CD8-positive, alpha-beta memory T cell (primary cell): Measurements from ENCODE around the gene CLIC6. TPM values are rescaled to one million over a fixed set of nuclear protein-coding genes. Genes with fewer than 3 reads are reported as not detected.
"Not testable (repeated sequence)": the region's sequence is repeated elsewhere in the genome, so short reads cannot be mapped to it uniquely, and the experiment has no call there.

Source experiments
- CTCF ChIA-PET: fragments of 350-600 bp; sonication (Branson Sonifier 250); formaldehyde crosslinking; loops from one replicate; lab custom pipeline; 2021; ENCODE audit warnings: antibody characterized with exemption; lab: Charles Lee
- POLR2A ChIA-PET: fragments of 350-600 bp; sonication (Branson Sonifier 250); formaldehyde crosslinking; loops from one replicate; lab custom pipeline; 2021; ENCODE audit warnings: antibody characterized with exemption; lab: Charles Lee
- DNase-seq, 5 donors: peaks; one replicate each; pipeline versions ENCODE4 v3.0.0 to v3.0.0-alpha.2; 2020 to 2022; ENCODE audit warnings: mixed read lengths in 1 of 5
- H3K27ac ChIP-seq: one replicate; pipeline ENCODE4 v1.7.0; 2013; ENCODE audit warnings: low read depth, mild to moderate bottlenecking, low read length, moderate library complexity
- H3K27me3 ChIP-seq: 2 replicates; pipeline ENCODE4 v1.7.0; 2013; ENCODE audit warnings: low read length, mild to moderate bottlenecking; ENCODE audit not compliant: insufficient read depth, poor library complexity, severe bottlenecking
- H3K36me3 ChIP-seq: 2 replicates; pipeline ENCODE4 v1.7.0; 2013; ENCODE audit warnings: mild to moderate bottlenecking, low read length, moderate library complexity; ENCODE audit not compliant: insufficient read depth
- H3K4me1 ChIP-seq: 2 replicates; pipeline ENCODE4 v1.7.0; 2013; ENCODE audit warnings: mild to moderate bottlenecking, low read length, moderate library complexity; ENCODE audit not compliant: insufficient read depth
- H3K4me3 ChIP-seq: 2 replicates; pipeline ENCODE4 v1.7.0; 2013; ENCODE audit warnings: mild to moderate bottlenecking, low read length
- H3K9me3 ChIP-seq: 2 replicates; pipeline ENCODE4 v1.7.0; 2013; ENCODE audit warnings: mild to moderate bottlenecking, low read length
- H3K27ac Mint-ChIP-seq, 8 donors: one replicate each; pipeline ENCODE4 v1.8.0; 2020 to 2021; ENCODE audit warnings: mixed read lengths in 8 of 8, mild to moderate bottlenecking in 6 of 8, inconsistent platforms in 3 of 8, moderate library complexity in 3 of 8
- H3K27me3 Mint-ChIP-seq, 2 donors: one replicate each; pipeline ENCODE4 v1.8.0; 2020 to 2021; ENCODE audit warnings: mixed read lengths in 2 of 2, mild to moderate bottlenecking in 1 of 2, moderate library complexity in 1 of 2
- H3K36me3 Mint-ChIP-seq, 3 donors: one replicate each; pipeline ENCODE4 v1.8.0; 2020 to 2021; ENCODE audit warnings: mixed read lengths in 3 of 3, inconsistent platforms in 1 of 3, mild to moderate bottlenecking in 1 of 3
- H3K4me1 Mint-ChIP-seq, 3 donors: one replicate each; pipeline ENCODE4 v1.8.0; 2020 to 2021; ENCODE audit warnings: mixed read lengths in 3 of 3, inconsistent platforms in 1 of 3, mild to moderate bottlenecking in 1 of 3
- H3K4me3 Mint-ChIP-seq, 7 donors: one replicate each; pipeline ENCODE4 v1.8.0; 2020 to 2021; ENCODE audit warnings: mixed read lengths in 7 of 7, mild to moderate bottlenecking in 6 of 7, moderate library complexity in 4 of 7, inconsistent platforms in 2 of 7
- H3K9me3 Mint-ChIP-seq, 5 donors: one replicate each; pipeline ENCODE4 v1.8.0; 2020 to 2022; ENCODE audit warnings: mixed read lengths in 5 of 5, mild to moderate bottlenecking in 3 of 5, moderate library complexity in 2 of 5, inconsistent platforms in 1 of 5
- polyA plus RNA-seq: library from polyadenylated mRNA; unstranded; fragments of 300-500 nt; fragmentation: Illumina TruSeq; gene quantifications from one replicate; pipeline ENCODE4 v1.2.3, GENCODE V29; 2021
- total RNA-seq, 2 experiments: library from RNA; stranded (reverse); gene quantifications; one replicate each; pipeline ENCODE4 v1.2.3, GENCODE V29; 2021

Gene CLIC6
- total and polyA plus RNA-seq, 3 experiments from 2014 or later: 0.08 to 0.44 (median 0.37) TPM

DNA sequence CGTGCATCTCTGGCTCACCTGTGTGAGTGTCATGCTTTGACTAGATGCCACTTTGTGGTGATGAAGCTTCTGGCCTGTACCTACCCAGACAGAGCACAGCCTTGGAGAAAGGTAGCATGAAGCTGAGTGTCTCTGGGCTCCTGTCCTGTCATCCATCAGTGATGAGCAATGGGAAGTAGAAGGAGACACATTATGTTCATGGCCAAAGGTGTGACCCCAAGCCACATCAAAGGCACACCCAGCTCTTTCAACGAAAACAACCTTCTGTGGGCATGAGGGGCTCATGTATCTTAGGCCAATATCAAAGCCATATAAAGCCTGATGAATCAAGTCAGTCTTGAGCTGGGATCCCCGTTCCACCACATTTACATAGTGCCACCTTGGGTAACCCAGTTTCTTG, 1.0 kb upstream of the CLIC6 start:
- POLR2A ChIA-PET: no interaction called here
- DNase-seq: no peak
- Histone ChIP-seq H3K36me3 (no peaks in the 10 kb centered on the region), H3K4me1 (peaks cover 10% of the 10 kb centered on the region), H3K9me3 (no peaks in the 10 kb centered on the region), H3K27me3 (no peaks in the 10 kb centered on the region), H3K4me3 (no peak overlapping the region), H3K27ac (no peak overlapping the region)
- peak overlapping the region in 1 of 7 donors; percentile 5 for H3K4me3 Mint-ChIP-seq
- peaks cover 8 to 13% (median 11%) of the 10 kb centered on the region in 3 donors for H3K4me1 Mint-ChIP-seq
- H3K36me3 Mint-ChIP-seq: no peaks in the 10 kb centered on the region
- H3K27me3 Mint-ChIP-seq: peaks cover 35 to 50% of the 10 kb centered on the region in 2 donors
- CTCF ChIA-PET: no interaction called here
- no peak overlapping the region for H3K27ac Mint-ChIP-seq
- peaks cover 0 to under 1% (median 0%) of the 10 kb centered on the region in 5 donors for H3K9me3 Mint-ChIP-seq

DNA sequence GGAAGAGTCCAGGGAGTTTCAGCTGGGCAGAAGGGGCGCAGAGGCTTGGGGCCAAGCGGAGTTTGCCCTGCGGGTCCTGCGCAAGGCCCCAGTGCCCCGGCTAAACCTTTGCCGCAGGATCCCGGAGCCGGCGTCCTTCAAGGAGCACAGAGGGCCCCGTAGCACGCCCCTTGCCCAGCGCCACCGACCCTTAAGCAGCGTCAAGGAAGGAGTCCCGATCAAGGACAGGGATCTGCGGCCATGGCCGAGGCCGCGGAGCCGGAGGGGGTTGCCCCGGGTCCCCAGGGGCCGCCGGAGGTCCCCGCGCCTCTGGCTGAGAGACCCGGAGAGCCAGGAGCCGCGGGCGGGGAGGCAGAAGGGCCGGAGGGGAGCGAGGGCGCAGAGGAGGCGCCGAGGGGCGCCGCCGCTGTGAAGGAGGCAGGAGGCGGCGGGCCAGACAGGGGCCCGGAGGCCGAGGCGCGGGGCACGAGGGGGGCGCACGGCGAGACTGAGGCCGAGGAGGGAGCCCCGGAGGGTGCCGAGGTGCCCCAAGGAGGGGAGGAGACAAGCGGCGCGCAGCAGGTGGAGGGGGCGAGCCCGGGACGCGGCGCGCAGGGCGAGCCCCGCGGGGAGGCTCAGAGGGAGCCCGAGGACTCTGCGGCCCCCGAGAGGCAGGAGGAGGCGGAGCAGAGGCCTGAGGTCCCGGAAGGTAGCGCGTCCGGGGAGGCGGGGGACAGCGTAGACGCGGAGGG, 520 bp downstream of the CLIC6 start:
- Histone ChIP-seq H3K9me3 (no peaks in the 10 kb centered on the region), H3K4me3 (no peak overlapping the region), H3K36me3 (no peaks in the 10 kb centered on the region), H3K4me1 (peaks cover 10% of the 10 kb centered on the region), H3K27me3 (peaks cover 6% of the 10 kb centered on the region), H3K27ac (no peak overlapping the region)
- H3K4me1 Mint-ChIP-seq: peaks cover 8 to 13% (median 11%) of the 10 kb centered on the region in 3 donors
- peak overlapping the region in 5 of 7 donors; percentile 5 to 81 (median 55) for H3K4me3 Mint-ChIP-seq
- ChIA-PET POLR2A (no interaction called here), CTCF (no interaction called here)
- H3K27ac Mint-ChIP-seq: no peak overlapping the region
- H3K36me3 Mint-ChIP-seq: no peaks in the 10 kb centered on the region
- H3K27me3 Mint-ChIP-seq: peaks cover 44 to 58% of the 10 kb centered on the region in 2 donors
- H3K9me3 Mint-ChIP-seq: no peaks in the 10 kb centered on the region
- DNase-seq: no peak

GRCh38 chr21:34669880-34670219, 1.1 kb downstream of the CLIC6 start:
- H3K9me3 ChIP-seq, CTCF ChIA-PET, H3K36me3 ChIP-seq, H3K4me3 ChIP-seq, DNase-seq, H3K4me1 ChIP-seq, H3K36me3 Mint-ChIP-seq, H3K9me3 Mint-ChIP-seq, H3K27me3 ChIP-seq, H3K27ac ChIP-seq, H3K27ac Mint-ChIP-seq, POLR2A ChIA-PET: not testable (repeated sequence)
- peak overlapping the region in 4 of 7 donors; percentile 20 to 81 (median 36) for H3K4me3 Mint-ChIP-seq
- H3K27me3 Mint-ChIP-seq: peaks cover 46 to 62% of the 10 kb centered on the region in 2 donors
- H3K4me1 Mint-ChIP-seq: peaks cover 8 to 13% (median 11%) of the 10 kb centered on the region in 3 donors

DNA sequence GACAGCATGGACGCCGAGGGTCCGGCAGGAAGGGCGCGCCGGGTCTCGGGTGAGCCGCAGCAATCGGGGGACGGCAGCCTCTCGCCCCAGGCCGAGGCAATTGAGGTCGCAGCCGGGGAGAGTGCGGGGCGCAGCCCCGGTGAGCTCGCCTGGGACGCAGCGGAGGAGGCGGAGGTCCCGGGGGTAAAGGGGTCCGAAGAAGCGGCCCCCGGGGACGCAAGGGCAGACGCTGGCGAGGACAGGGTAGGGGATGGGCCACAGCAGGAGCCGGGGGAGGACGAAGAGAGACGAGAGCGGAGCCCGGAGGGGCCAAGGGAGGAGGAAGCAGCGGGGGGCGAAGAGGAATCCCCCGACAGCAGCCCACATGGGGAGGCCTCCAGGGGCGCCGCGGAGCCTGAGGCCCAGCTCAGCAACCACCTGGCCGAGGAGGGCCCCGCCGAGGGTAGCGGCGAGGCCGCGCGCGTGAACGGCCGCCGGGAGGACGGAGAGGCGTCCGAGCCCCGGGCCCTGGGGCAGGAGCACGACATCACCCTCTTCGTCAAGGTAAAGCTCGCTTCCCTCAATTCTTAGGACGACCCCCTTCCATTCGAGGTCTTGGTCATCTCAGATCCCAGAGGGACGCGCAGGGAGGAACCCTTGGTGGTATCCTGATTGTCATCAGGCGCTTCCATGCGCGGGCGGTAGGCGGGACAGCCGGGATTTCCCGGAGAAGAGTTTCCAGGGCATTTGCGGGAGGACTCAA, 1.6 kb downstream of the CLIC6 start:
- peak overlapping the region in 6 of 7 donors; percentile 34 to 81 (median 48) for H3K4me3 Mint-ChIP-seq
- Histone ChIP-seq H3K27me3 (peaks cover 6% of the 10 kb centered on the region), H3K27ac (no peak overlapping the region), H3K9me3 (no peaks in the 10 kb centered on the region), H3K4me3 (no peak overlapping the region), H3K36me3 (no peaks in the 10 kb centered on the region), H3K4me1 (peaks cover 10% of the 10 kb centered on the region)
- peaks cover 8 to 13% (median 11%) of the 10 kb centered on the region in 3 donors for H3K4me1 Mint-ChIP-seq
- H3K27ac Mint-ChIP-seq: peak overlapping the region in 1 of 8 donors; percentile 77
- ChIA-PET CTCF (no interaction called here), POLR2A (no interaction called here)
- H3K36me3 Mint-ChIP-seq: no peaks in the 10 kb centered on the region
- H3K9me3 Mint-ChIP-seq: no peaks in the 10 kb centered on the region
- H3K27me3 Mint-ChIP-seq: peaks cover 51 to 63% of the 10 kb centered on the region in 2 donors
- no peak for DNase-seq

GRCh38 chr21:34670962-34671348, 2.2 kb downstream of the CLIC6 start:
- Mint-ChIP-seq H3K4me1 (peaks cover 8 to 13% (median 11%) of the 10 kb centered on the region in 3 donors), H3K27ac (peak overlapping the region in 1 of 8 donors; percentile 77), H3K9me3 (no peaks in the 10 kb centered on the region), H3K36me3 (no peaks in the 10 kb centered on the region), H3K4me3 (peak overlapping the region in 5 of 7 donors; percentile 34 to 58 (median 44)), H3K27me3 (peaks cover 57 to 69% of the 10 kb centered on the region in 2 donors)
- no peak for DNase-seq
- Histone ChIP-seq H3K36me3 (no peaks in the 10 kb centered on the region), H3K4me1 (peaks cover 10% of the 10 kb centered on the region), H3K27ac (no peak overlapping the region), H3K9me3 (no peaks in the 10 kb centered on the region), H3K27me3 (peaks cover 6% of the 10 kb centered on the region), H3K4me3 (no peak overlapping the region)
- POLR2A ChIA-PET: interaction anchor here (0.6 kb wide), 1 partner anchor 40 kb away, joined by 5 read pairs; no protein-coding TSS in a partner anchor
- CTCF ChIA-PET: no interaction called here

GRCh38 chr21:34671462-34671861, 2.7 kb downstream of the CLIC6 start:
- Histone ChIP-seq H3K36me3 (no peaks in the 10 kb centered on the region), H3K27me3 (peaks cover 6% of the 10 kb centered on the region), H3K9me3 (no peaks in the 10 kb centered on the region), H3K4me1 (peaks cover 10% of the 10 kb centered on the region), H3K4me3 (no peak overlapping the region), H3K27ac (no peak overlapping the region)
- ChIA-PET CTCF (no interaction called here), POLR2A (interaction anchor here (0.6 kb wide), 1 partner anchor 41 kb away, joined by 5 read pairs; no protein-coding TSS in a partner anchor)
- H3K27ac Mint-ChIP-seq: no peak overlapping the region
- H3K4me3 Mint-ChIP-seq: peak overlapping the region in 2 of 7 donors; percentile 18 to 58
- no peaks in the 10 kb centered on the region for H3K36me3 Mint-ChIP-seq
- H3K27me3 Mint-ChIP-seq: peaks cover 58 to 74% of the 10 kb centered on the region in 2 donors
- H3K9me3 Mint-ChIP-seq: no peaks in the 10 kb centered on the region
- H3K4me1 Mint-ChIP-seq: peaks cover 8 to 13% (median 11%) of the 10 kb centered on the region in 3 donors
- DNase-seq: no peak

- POLR2A ChIA-PET: no interaction called here
- no peak overlapping the region for H3K27ac Mint-ChIP-seq
- no peaks in the 10 kb centered on the region for H3K36me3 Mint-ChIP-seq
- no peak overlapping the region for H3K4me3 ChIP-seq
- H3K27me3 Mint-ChIP-seq: peaks cover 57 to 78% of the 10 kb centered on the region in 2 donors
- peaks cover 8 to 13% (median 11%) of the 10 kb centered on the region in 3 donors for H3K4me1 Mint-ChIP-seq
- no peak overlapping the region for H3K27ac ChIP-seq
- H3K4me3 Mint-ChIP-seq: peak overlapping the region in 2 of 7 donors; percentile 18 to 48
- H3K9me3 ChIP-seq: no peaks in the 10 kb centered on the region
- H3K36me3 ChIP-seq: no peaks in the 10 kb centered on the region
- peaks cover 10% of the 10 kb centered on the region for H3K4me1 ChIP-seq
- CTCF ChIA-PET: no interaction called here
- no peak for DNase-seq
- H3K9me3 Mint-ChIP-seq: no peaks in the 10 kb centered on the region
- peaks cover 6% of the 10 kb centered on the region for H3K27me3 ChIP-seq
Observed at GRCh38 chr21:34671891-34672290, 3.1 kb downstream of the CLIC6 start.

DNA sequence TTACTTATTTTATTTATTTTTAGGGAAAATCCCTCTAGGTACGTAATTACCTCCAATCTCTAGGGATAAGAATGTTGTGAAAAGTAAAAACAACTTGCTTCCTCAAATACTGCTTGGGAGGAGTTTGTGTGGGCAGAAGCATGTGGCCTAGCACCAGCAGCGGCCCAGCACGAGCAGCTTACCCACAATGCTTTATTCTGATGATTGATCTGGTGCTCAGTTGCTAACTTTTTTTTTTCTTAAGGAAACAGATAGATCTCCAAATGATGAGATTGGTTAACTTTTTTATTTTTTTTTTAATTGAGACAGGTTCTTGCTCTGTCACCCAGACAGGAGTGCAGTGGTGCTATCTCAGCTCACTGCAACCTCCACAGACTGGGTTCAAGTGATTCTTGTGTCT, 4.2 kb downstream of the CLIC6 start:
- Mint-ChIP-seq H3K27me3 (peaks cover 49 to 76% of the 10 kb centered on the region in 2 donors), H3K9me3 (no peaks in the 10 kb centered on the region), H3K36me3 (no peaks in the 10 kb centered on the region), H3K4me1 (peaks cover 8 to 13% (median 11%) of the 10 kb centered on the region in 3 donors), H3K4me3 (no peak overlapping the region), H3K27ac (no peak overlapping the region)
- Histone ChIP-seq H3K27me3 (peaks cover 6% of the 10 kb centered on the region), H3K27ac (no peak overlapping the region), H3K4me1 (peaks cover 10% of the 10 kb centered on the region), H3K9me3 (no peaks in the 10 kb centered on the region), H3K4me3 (no peak overlapping the region), H3K36me3 (no peaks in the 10 kb centered on the region)
- CTCF ChIA-PET: no interaction called here
- POLR2A ChIA-PET: no interaction called here
- no peak for DNase-seq
